Stimulated activated naive CD4-positive, alpha-beta T cell (primary cell): ENCODE data around the gene ZBTB45.
"Not testable (repeated sequence)": the region's sequence is repeated elsewhere in the genome, so short reads cannot be mapped to it uniquely, and the experiment has no call there.

Experiments
- DNase-seq, 6 experiments: peaks; one replicate each; lab custom pipeline; 2025; lab: John Stamatoyannopoulos, UW

The ZBTB45 gene

DNA sequence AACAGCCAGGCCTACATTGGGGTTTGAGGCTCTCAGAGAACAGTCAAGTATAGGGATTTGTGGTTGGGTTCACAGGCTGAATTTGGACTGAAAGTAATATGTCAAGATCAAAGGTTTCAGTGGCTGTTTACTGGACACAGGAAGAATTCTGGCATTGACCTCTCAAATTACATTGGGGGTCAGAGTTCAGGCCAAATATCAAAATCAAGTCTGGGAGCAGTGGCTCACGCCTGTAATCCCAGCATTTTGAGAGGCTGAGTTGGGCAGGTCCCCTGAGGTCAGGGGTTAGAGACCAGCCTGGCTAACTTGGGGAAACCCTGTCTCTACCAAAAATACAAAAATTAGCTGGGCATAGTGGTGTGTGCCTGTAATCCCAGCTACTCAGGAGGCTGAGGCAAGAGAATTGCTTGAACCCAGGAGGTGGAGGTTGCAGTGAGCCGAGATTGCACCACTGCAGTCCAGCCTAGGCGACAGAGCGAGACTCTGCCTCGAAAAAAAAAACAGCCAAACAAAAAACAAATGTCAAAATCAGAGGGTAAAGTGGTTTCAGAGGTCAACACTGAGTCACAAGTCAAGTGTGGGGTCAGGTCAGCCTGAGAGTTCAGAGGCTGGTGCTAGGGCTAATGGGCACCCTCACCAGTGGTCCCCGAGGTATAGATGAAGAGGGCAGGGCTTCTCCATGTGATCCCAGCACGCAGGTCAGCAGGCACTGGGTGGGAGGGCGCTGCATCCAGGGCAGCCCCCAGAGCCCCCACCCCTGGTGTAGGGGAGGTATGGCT is 9.3 kb downstream of the ZBTB45 start:
- no peak for DNase-seq

DNA sequence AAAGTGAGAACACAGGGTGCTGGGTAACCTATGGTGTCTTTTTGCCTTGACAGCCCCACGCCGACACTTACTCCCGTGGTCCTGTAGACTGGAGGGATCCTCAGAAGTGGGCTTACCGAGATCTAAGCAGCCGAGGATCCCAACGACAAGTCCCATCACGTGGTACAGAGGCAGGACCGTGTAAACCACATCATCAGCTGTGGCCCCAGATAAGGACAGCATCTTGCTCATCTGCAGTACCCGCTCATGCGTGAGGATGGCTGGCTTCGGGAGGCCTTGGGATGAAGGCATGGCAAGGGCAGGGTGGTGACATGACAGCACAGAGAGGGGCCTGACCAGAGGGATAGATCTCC is 9.9 kb downstream of the ZBTB45 start:
- no peak for DNase-seq

DNA sequence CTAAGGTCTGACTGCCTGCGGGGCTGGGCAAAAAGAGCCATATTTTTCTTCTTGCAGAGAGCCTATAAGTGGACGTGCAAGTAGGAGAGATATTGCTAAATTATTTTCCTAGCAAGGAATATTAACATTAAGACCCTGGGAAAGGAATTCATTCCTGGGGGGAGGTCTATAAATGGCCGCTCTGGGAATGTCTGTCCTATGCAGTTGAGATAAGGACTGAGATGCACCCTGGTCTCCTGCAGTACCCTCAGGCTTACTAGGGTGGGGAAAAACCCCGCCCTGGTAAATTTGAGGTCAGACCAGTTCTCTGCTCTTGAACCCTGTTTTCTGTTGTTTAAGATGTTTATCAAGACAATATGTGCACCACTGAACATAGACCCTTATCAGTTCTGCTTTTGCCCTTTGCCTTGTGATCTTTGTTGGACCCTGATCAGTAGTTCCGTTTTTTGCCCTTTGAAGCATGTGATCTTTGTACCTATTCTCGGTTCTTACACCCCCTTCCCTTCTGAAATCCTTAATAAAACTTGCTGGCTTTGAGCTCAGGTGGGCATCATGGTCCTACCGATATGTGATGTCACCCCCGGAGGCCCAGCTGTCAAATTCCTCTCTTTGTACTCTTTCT is 11.9 kb downstream of the ZBTB45 start:
- not testable (repeated sequence) for DNase-seq

- DNase-seq: no peak
Measured at GRCh38 chr19:58500242-58500641, 19.4 kb downstream of the ZBTB45 start.

- peak; percentile 80 to 95 (median 88) for DNase-seq
Measured at GRCh38 chr19:58499021-58499927, 20.3 kb downstream of the ZBTB45 start.

GRCh38 chr19:58498316-58499020 is 21.1 kb downstream of the ZBTB45 start:
- DNase-seq: no peak

- DNase-seq: no peak
Measured at GRCh38 chr19:58497634-58498170, 21.9 kb downstream of the ZBTB45 start.

- DNase-seq: no peak
Measured at GRCh38 chr19:58492265-58492664, 27.3 kb downstream of the ZBTB45 start.

GRCh38 chr19:58491393-58491792 is 28.2 kb downstream of the ZBTB45 start:
- no peak for DNase-seq

DNA sequence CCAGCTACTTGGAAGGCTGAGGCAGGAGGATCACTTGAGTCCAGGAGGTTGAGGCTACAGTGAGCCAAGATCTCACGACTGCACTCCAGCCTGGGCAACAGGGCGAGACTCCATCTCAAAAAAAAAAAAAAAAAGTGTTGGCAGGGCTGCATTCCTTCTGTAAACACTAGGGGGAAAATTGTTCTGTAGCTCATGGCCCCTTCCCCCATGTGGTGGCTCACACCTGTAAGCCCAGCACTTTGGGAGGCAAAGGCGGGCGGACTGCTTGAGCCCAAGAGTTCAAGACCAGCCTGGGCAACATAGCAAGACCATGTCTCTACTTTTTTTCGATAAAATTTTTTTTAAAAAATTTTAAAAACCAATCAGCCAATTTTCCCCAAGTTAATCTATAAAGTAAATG is 35.3 kb downstream of the ZBTB45 start:
- DNase-seq: not testable (repeated sequence)

DNA sequence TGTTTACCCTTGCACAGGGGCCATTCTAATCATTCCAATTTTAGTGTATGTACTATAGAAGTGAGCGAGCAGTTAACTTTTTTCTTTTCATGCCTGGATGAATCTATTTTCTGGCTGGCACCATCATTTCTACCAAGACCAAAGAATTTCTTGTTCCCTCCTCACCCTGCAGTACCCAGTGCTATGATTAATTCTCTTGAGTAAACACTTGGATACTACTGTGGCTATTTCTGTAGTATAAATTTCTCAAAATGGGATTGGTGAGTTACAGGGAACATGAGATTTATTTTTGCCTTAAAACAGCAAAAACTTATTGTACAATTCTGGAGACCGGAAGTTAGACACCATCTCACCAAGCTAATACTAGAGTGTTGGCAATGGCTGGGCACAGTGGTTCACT is 35.8 kb downstream of the ZBTB45 start:
- DNase-seq: no peak

GRCh38 chr19:58482372-58482771 is 37.2 kb downstream of the ZBTB45 start:
- no peak for DNase-seq

GRCh38 chr19:58480831-58481230 is 38.8 kb downstream of the ZBTB45 start:
- DNase-seq: no peak

GRCh38 chr19:58480481-58480830 is 39.2 kb downstream of the ZBTB45 start:
- no peak for DNase-seq

GRCh38 chr19:58479736-58480480 is 39.7 kb downstream of the ZBTB45 start:
- no peak for DNase-seq

DNA sequence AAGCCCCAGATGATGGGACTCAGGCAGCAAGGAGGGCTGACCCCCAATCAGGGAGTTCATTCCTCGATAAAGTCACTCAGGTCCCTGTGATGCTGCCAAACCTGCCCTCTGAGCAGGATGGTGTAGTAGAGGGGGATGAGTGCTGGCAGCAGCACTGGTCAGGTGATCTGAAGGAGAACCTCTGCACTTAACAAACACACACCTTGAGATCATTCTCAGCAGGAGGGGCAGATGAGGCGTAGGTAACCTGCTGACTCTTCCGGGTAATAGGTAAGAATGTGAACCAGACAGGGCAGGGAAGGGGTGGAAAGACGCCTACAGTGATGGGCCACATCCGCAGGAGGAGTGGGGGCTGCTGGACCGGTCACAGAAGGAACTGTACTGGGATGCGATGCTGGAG is 40.3 kb downstream of the ZBTB45 start:
- no peak for DNase-seq

- no peak for DNase-seq
Measured at GRCh38 chr19:58477871-58478270, 41.7 kb downstream of the ZBTB45 start.

DNA sequence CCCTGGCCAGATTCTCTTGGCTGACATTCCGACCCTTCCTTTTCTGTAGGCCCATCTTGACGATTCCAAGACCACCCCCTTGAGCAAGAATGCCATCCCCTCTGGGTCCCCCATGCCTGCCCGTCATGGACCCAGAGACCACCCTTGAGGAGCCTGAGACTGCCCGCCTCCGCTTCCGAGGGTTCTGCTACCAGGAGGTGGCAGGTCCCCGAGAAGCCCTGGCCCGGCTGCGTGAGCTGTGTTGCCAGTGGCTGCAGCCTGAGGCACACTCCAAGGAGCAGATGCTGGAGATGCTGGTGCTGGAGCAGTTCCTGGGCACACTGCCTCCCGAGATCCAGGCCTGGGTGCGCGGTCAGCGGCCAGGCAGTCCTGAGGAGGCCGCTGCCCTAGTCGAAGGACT is 42.5 kb downstream of the ZBTB45 start:
- DNase-seq: no peak

- DNase-seq: no peak
Measured at GRCh38 chr19:58476498-58477015, 43.1 kb downstream of the ZBTB45 start.

GRCh38 chr19:58475714-58476497 is 43.7 kb downstream of the ZBTB45 start, which contains the start of gene ZNF446:
ZNF446 (plus strand) TSS chr19:58476352; CDS start chr19:58477219, 867 bp downstream.
- DNase-seq: peak; percentile 91 to 96 (median 95)
